Non-pigmented ciliary epithelial cell (primary cell): Measurements from ENCODE around the gene GAB2.

Experiments
- DNase-seq: peaks from one replicate; pipeline ENCODE4 v3.0.0-alpha.2; 2010; ENCODE audit warnings: low read depth

The GAB2 gene

GRCh38 chr11:78220218-78221157, 197.1 kb downstream of the GAB2 start:
- no peak for DNase-seq

DNA sequence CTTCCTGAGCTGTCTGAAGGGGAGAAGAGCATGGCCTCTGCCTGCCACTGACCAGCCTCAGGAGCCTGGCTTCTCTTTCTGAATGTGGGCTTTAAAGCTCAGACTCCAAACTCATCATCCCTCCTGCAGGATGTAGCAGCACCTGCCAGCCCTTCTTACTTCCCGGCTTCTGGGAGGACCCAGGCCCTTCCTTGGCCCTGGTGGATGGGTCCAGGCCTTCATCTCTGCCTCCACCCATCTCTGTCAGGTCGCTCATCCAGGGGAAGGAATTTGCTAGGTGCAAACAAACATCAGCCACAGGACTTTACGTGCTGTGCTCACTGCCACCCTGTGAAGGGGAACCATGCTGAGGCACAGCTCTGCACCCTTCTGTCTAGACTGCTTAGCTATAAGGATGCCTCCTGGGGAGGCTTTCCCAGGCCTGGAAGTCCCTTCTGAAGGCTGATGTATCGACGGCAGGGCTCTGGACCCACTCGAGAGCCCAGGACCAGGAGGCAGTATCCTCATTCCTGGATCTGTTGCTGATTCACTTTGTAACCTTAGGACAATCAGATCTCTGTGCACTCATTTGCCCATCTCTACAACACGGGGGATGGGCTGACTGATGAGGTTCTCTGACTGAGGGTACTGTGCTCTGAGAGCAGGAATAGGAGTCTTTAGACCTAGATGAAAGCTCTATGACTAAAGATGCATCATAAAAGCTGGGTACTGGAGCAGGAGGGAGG, 198.0 kb downstream of the GAB2 start:
- DNase-seq: no peak

GRCh38 chr11:78218707-78219492, 198.7 kb downstream of the GAB2 start:
- DNase-seq: no peak

GRCh38 chr11:78217650-78218541, 199.7 kb downstream of the GAB2 start:
- no peak for DNase-seq

DNA sequence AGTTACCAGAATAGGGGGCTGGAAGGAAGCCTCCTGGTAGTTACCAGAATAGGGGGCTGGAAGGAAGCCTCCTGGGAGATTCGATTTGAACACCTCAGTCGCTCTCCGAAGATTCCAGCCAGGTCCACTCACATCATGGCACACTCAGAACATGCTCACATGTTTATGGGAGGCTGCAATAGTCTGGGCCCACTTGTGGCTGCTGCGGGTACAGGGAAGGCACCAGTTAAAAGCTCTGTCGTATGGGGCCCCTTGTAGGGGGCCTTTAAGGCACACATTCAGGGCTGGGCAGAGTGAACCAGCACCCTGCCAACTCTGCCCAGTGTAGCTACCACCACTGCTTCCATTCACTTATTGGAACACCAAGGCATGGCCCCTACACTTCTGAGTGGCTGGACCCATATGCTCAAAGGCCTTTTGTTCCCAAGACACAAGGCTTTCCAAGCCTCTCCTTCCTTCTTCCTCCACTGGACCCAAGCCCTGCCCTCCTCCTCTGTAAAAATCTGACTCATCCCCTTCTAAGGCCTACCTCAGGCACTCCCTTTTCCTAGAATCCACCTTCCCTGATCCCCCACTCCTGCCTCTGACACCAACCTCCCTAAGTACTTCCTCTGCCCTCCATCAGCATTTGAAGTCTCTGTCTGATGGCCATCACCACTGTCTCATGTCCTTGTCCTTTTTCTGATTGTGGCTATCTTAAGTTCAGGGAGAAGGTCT, 200.9 kb downstream of the GAB2 start:
- DNase-seq: no peak

DNA sequence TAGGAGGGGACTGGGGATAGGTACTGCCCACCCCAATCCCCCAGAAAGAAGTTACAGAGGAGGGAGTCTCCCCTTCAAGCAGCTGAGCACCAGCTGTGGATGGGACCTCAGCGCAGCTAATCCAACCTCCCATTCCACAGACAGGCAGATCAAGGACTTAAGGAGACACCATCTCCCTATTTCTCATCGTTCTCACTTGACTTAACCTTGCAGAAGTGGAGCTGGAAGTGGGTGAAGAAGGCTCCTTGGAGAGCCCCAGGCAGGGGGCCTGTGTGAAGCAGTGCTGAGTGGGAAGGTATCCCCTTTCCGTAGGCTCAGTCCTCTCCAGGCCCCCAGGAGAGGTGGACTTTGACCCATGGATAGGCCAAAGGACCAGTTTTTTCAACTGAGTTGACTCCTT, 201.6 kb downstream of the GAB2 start:
- DNase-seq: no peak

- no peak for DNase-seq
These were observed 203.1 kb downstream of the GAB2 start for GRCh38 chr11:78214331-78215194.

DNA sequence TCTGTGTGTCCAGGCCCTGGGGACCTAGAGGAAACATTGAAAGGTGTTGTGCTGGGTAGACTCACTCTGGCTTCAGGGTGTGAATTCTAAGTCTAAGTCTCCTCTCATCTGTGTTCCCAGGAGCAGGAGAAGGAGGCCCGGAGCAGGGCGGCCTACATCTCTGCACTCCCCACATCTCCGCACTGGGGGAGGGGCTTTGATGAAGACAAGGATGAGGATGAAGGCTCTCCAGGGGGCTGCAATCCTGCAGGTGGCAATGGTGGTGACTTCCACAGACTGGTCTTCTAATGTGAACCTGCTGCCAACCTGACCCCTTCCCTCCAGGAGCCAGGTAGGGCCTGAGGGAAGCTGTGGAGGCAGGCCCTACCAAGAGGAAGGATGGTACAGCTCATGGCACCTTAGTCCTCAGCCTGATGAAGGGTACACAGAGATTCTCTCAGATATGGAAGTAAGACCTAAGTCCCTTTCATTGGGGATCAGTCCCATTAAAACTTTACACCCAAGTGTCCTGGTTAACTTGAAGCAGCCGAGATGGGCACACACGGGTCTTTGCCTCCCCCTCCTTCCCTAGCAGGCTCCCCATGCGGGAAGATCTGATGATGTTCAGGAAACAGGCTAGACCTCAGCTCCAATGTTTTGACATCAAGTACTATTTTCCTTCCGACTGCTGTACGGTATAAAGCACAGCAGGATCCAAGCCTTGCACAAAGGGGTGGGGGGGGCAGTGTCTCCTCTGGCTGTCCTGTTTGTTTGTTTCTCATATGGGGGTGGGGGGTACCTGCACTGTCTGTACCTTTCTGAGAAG, 203.9 kb downstream of the GAB2 start:
- DNase-seq: no peak

DNA sequence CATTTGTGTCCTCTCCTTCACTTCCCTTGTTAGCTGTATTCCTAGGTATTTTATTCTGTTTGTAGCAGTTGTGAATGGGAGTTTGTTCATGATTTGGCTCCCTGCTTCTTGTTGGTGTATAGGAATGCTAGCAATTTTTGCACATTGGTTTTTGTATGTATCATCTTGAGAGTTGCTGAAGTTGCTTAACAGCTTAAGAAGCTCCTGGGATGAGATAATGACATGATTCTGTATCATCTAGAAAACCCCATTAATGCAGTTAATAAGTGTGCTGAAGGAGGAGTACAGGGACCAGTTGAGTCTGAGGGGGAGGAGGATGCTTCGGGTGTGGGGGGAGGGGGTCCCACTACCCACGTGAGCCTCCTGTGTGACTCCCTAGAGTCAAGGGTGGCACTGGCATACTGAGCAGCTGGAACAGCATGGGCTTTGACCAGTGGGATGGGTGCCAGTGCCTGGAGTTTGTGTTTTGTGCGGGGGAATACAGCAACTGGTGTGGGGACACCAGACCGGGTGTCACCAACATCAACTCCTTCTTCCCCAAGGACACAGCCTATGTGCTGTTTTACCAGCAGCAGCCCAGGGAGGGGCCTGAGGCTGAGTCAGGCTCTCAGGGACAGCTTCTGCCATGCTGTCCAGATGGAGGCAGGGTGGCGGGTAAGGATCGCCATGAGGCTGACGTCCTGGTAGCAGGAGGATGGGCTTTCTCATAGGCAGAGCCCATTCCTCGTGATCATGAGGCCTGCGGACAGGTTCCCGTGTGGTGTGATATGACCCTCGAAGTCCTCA, 204.8 kb downstream of the GAB2 start:
- no peak for DNase-seq

DNA sequence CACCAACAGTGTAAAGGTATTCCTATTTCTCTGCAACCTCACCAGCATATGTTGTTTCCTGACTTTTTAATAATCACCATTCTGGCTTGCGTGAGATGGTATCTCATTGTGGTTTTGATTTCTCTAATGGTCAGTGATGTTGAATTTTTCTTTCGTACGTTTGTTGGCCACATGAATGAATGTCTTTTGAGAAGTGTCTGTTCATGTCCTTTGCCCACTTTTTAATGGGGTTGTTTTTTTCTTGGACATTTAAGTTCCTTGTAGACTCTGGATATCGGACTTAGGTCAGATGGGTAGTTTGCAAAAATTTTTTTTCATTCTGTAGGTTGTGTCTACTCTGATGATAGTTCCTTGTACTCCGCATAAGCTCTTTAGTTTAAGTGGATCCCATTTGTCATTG, 206.1 kb downstream of the GAB2 start:
- no peak for DNase-seq

GRCh38 chr11:78210000-78210608, 207.5 kb downstream of the GAB2 start:
- no peak for DNase-seq

DNA sequence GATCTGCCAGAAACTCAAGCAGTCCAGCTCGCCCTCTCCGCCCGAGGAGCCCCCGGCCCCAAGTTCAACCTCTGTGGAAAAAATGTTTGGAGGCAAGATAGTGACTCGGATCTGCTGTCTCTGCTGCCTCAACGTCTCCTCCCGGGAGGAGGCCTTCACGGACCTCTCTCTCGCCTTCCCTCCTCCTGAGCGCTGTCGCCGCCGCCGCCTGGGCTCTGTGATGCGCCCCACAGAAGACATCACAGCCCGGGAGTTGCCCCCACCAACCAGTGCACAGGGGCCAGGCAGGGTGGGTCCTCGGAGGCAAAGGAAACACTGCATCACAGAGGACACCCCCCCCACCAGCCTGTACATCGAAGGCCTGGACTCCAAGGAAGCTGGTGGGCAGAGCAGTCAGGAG, 208.1 kb downstream of the GAB2 start:
- DNase-seq: no peak

GRCh38 chr11:78208257-78209165, 209.1 kb downstream of the GAB2 start:
- no peak for DNase-seq

DNA sequence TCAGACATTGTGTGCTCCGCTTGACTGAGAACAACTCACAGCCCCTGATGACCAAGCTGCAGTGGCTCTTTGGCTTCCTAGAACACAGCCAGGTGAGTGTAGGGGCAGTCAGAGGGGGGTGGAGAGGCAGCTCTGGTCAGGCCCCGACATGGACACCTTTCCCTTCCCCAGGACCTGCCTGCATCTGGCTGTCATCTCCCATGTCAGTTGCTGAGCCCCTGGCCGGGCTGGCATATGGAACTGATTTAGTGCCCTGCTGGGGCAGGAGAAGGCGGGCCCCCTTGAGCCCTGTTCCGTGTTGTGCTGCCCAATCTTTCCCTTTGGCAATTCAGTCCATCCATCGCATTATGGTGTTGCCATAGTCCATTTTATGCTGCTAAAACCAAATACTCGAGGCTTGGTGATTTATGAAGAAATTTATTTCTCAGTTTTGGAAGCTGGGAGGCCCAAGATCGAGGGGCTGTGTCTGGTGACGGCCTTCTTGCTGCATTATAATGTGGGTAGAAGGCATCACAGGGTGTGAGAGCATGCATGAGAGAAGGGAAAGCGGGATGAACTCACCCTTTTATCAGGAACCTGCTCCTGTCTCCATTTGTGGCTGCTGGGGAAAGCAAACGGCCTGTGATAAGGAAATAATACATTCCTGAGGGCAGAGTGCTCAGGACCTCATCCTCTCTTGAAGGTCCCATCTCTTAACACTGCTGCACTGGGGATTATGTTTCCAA, 209.9 kb downstream of the GAB2 start:
- DNase-seq: no peak

DNA sequence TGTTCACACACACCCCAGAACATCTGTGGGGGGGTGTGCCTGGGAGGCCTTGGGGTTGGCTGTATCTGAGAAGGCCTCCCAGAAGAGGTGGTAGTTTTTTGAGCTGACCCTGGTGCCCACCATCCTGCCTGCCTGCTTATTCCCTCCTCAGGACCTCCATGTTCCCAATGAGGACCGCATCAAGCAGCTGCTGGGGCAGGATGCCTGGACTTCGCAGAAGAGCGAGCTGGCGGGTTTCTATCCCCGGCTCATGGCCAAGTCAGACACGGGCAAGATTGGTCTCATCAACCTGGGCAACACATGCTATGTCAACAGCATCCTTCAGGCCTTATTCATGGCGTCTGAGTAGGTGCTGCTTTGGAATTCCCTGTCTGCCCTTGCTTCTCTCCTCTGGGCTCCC, 211.9 kb downstream of the GAB2 start:
- DNase-seq: no peak

- no peak for DNase-seq
These were observed 212.4 kb downstream of the GAB2 start for GRCh38 chr11:78205256-78205655.
